Natural killer cell treated with Interleukin-12 subunit alpha and Interleukin-12 subunit beta and Interleukin-15 and Interleukin-18, amount 100 ng/mL, for 72 hours (primary cell): ENCODE data around the gene RNASE12. TPM values are rescaled to one million over a fixed set of nuclear protein-coding genes. Genes with fewer than 3 reads are reported as not detected.
"Not testable (repeated sequence)": the region's sequence is repeated elsewhere in the genome, so short reads cannot be mapped to it uniquely, and the experiment has no call there.

Experiments used
- ATAC-seq, 2 donors: fragments of 150-1000 bp; cut with Tn5 transposase in 1 of 2; sonication (Bioruptor Pico), chemical (Tn5 transposase) in 1 of 2; 2 replicates each; pipeline ENCODE4 v1.10.0; 2021
- DNase-seq: peaks from one replicate; pipeline ENCODE4 v3.0.0; 2022; ENCODE audit warnings: low spot score
- H3K27ac Mint-ChIP-seq, 2 donors: 1 replicate in 1 of 2; 2 replicates in 1 of 2; pipeline ENCODE4 v1.8.0; 2022; ENCODE audit warnings: mixed read lengths in 2 of 2, mild to moderate bottlenecking in 1 of 2, moderate library complexity in 1 of 2
- H3K27me3 Mint-ChIP-seq, 2 donors: 1 replicate in 1 of 2; 2 replicates in 1 of 2; pipeline ENCODE4 v1.8.0; 2022; ENCODE audit warnings: mixed read lengths in 2 of 2
- H3K36me3 Mint-ChIP-seq: one replicate; pipeline ENCODE4 v1.8.0; 2022; ENCODE audit warnings: mixed read lengths
- H3K4me1 Mint-ChIP-seq, 2 donors: 1 replicate in 1 of 2; 2 replicates in 1 of 2; pipeline ENCODE4 v1.8.0; 2022; ENCODE audit warnings: low read depth in 2 of 2, mixed read lengths in 2 of 2, mild to moderate bottlenecking in 1 of 2
- H3K4me3 Mint-ChIP-seq: one replicate; pipeline ENCODE4 v1.8.0; 2022; ENCODE audit warnings: mixed read lengths
- H3K9me3 Mint-ChIP-seq: 2 replicates; pipeline ENCODE4 v1.8.0; 2022; ENCODE audit warnings: mixed read lengths
- total RNA-seq, 2 donors: library from RNA; stranded (reverse); gene quantifications; one replicate each; pipeline ENCODE4 v1.2.3, GENCODE V29; 2022

The RNASE12 gene
- total RNA-seq, 2 donors from 2014 or later = not detected

- no peaks in the 10 kb centered on the region for H3K4me1 Mint-ChIP-seq
- H3K4me3 Mint-ChIP-seq = no peak overlapping the region
- H3K27me3 Mint-ChIP-seq = no peaks in the 10 kb centered on the region
- no peak for ATAC-seq
- no peak overlapping the region for H3K27ac Mint-ChIP-seq
- H3K9me3 Mint-ChIP-seq = no peaks in the 10 kb centered on the region
- DNase-seq = no peak
- H3K36me3 Mint-ChIP-seq = no peaks in the 10 kb centered on the region
These were observed 17.4 kb upstream of the RNASE12 start for GRCh38 chr14:20608383-20609110.

DNA sequence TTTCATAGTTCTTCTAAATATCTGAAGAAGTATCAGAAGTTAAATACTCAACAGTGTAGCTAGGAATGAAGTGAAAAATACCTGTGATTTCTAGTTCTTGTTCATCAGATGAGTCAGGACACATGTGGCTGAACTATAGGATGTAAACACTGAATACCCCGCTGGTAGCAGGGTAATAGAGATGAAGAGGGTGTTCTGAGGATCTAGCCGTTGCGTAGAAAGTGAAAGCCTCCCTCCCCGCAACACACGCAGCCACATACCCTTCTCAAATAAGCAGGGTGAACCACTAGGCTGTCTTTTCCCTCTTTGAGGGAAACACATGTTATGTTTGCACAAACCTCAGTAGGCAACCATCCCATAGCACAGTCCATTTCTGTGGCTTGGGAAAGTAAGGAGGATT lies 16.4 kb upstream of the RNASE12 start:
- no peaks in the 10 kb centered on the region for H3K4me1 Mint-ChIP-seq
- ATAC-seq = no peak
- no peaks in the 10 kb centered on the region for H3K36me3 Mint-ChIP-seq

GRCh38 chr14:20606902-20607242 lies 15.7 kb upstream of the RNASE12 start:
- ATAC-seq = no peak
- Mint-ChIP-seq H3K4me3 (no peak overlapping the region), H3K27ac (no peak overlapping the region), H3K4me1 (no peaks in the 10 kb centered on the region), H3K27me3 (no peaks in the 10 kb centered on the region), H3K9me3 (no peaks in the 10 kb centered on the region), H3K36me3 (no peaks in the 10 kb centered on the region)
- DNase-seq = no peak

More for the DNA sequence above, 16.4 kb upstream of the RNASE12 start:
- Mint-ChIP-seq H3K27ac (no peak overlapping the region), H3K4me3 (peak overlapping the region; percentile 7), H3K9me3 (no peaks in the 10 kb centered on the region), H3K27me3 (no peaks in the 10 kb centered on the region)
- DNase-seq = no peak

DNA sequence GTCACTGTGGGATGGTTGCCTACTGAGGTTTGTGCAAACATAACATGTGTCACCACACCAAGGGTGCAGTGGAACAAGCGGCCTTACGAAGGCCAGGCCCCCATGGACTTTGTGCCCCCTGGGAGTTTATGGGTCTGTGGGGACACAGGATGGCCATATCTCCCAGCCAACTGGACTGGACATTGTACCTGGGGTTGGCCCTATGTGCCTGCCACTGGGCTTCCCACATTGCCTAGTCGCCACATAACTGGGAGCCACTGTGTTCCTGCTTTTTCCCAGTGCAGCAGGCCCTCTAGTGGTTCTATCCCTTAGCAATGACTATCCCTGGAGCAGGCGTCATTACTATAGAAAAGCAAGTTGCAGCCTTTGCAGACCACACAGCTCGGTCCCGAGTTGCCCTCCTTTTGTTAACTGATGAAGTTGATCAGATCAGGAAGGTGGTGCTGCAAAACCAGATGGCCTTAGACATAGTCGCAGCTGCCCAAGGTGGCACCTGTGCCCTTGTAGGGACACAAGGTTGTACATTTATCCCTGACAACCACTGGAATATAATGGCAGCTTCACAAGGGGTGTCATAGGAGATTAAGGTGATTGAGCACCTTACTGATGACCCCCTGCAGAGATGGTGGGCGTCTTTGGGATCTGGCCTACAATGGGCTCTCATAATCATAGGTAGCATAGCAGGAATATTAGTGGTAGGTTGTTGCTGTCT lies 15.2 kb upstream of the RNASE12 start:
- Mint-ChIP-seq H3K4me3 (no peak overlapping the region), H3K27me3 (no peaks in the 10 kb centered on the region), H3K9me3 (no peaks in the 10 kb centered on the region), H3K36me3 (no peaks in the 10 kb centered on the region), H3K4me1 (no peaks in the 10 kb centered on the region), H3K27ac (no peak overlapping the region)
- DNase-seq = no peak
- ATAC-seq = no peak

DNA sequence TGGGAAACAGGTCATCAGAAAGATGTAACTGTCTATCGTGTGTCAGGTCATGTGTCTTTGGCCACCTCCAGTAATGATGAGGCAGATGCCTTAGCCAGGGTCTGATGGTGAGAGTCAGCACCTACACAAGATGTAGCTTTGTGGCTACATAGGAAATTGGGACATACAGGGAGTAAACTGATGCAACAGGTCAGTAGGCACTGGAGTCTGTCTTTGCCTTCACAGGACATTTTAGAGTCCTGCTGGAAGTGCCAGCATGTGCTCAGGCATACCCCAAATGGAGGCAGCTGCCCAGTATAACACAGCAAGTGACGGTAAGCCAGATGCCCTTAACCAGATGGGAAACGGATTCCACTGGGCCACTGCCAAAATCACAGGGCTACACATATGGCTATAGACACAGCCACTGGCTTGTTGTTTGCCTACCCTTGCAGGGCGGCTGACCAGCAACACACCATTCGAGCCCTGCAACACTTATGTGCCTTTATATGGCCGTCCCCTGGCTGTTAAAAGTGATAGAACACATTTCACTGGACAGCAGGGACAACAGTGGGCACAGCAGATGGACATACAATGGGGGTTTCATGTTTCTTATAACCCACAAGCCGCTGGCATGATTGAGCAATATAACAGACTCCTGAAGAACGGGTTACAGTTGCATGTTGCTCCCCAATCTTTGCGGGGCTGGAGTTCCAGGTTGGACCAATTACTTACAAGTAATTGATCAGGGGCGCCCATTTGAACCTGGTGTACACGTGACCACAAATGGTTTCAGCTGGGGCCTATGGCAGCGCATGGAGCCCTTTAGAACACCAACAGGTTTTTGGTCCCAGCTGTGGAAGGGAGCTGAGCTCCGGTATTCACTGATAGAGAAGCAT lies 12.9 kb upstream of the RNASE12 start:
- DNase-seq (no peak), ATAC-seq (no peak)
- H3K36me3 Mint-ChIP-seq = no peaks in the 10 kb centered on the region
- H3K4me3 Mint-ChIP-seq = no peak overlapping the region
- H3K9me3 Mint-ChIP-seq = no peaks in the 10 kb centered on the region
- H3K27me3 Mint-ChIP-seq = no peaks in the 10 kb centered on the region
- H3K27ac Mint-ChIP-seq = no peak overlapping the region
- H3K4me1 Mint-ChIP-seq = no peaks in the 10 kb centered on the region

GRCh38 chr14:20602583-20602982 lies 11.4 kb upstream of the RNASE12 start:
- ATAC-seq (no peak), DNase-seq (no peak)
- Mint-ChIP-seq H3K9me3 (no peaks in the 10 kb centered on the region), H3K4me3 (no peak overlapping the region), H3K27me3 (no peaks in the 10 kb centered on the region), H3K36me3 (no peaks in the 10 kb centered on the region), H3K27ac (no peak overlapping the region), H3K4me1 (no peaks in the 10 kb centered on the region)

DNA sequence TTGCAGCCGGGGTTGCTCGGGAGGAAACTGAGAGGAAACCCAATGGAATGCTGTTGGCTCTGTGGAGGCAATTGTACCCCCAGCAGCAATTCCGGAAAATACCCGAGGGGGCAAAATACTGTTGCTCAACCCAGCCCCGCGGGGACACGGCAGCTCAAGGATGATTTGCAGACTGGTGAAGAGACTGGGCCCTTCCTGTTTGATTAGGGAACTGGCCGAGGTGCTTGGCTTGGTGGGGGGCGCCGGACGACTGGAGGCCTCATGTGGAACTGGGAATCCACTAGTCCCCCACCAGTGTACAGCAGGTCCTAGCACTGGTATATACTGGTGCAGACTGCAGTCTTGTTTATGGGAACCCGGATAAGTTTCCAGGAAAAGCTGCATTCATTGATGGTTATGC lies 10.3 kb upstream of the RNASE12 start:
- no peak for DNase-seq
- Mint-ChIP-seq H3K9me3 (no peaks in the 10 kb centered on the region), H3K36me3 (no peaks in the 10 kb centered on the region), H3K27me3 (no peaks in the 10 kb centered on the region), H3K27ac (no peak overlapping the region), H3K4me1 (no peaks in the 10 kb centered on the region), H3K4me3 (no peak overlapping the region)
- no peak for ATAC-seq

DNA sequence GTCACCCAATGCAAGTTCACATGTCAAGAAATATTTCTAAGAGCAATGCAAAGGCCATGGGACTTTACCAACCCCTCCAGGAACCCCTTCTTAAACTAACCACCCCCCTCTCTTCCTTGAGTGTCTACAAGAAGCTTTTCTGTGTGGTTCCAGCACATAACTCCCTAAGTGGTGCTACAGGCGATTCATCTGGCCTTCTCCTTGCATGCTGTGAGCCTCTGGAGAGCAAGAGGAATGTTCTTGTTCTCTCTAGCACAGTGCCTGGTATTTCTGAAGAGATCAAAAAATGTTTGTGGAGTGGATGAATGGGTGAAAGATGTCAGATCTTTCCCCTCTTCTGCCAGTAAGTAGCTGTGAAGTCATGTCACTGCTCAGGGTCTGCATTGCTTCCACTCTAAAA lies 5.9 kb upstream of the RNASE12 start:
- no peaks in the 10 kb centered on the region for H3K9me3 Mint-ChIP-seq
- H3K4me3 Mint-ChIP-seq = no peak overlapping the region
- no peak for DNase-seq
- H3K27me3 Mint-ChIP-seq = peaks cover 0 to 9% of the 10 kb centered on the region in 2 donors
- no peak overlapping the region for H3K27ac Mint-ChIP-seq
- ATAC-seq = no peak
- no peaks in the 10 kb centered on the region for H3K36me3 Mint-ChIP-seq
- no peaks in the 10 kb centered on the region for H3K4me1 Mint-ChIP-seq

- H3K4me1 Mint-ChIP-seq, H3K9me3 Mint-ChIP-seq, ATAC-seq, H3K4me3 Mint-ChIP-seq, H3K27ac Mint-ChIP-seq, DNase-seq, H3K36me3 Mint-ChIP-seq: not testable (repeated sequence)
- peaks cover 14 to 15% of the 10 kb centered on the region in 2 donors for H3K27me3 Mint-ChIP-seq
These were observed 4.5 kb upstream of the RNASE12 start for GRCh38 chr14:20595726-20596125.

GRCh38 chr14:20592574-20592973 lies 1.4 kb upstream of the RNASE12 start:
- no peak overlapping the region for H3K4me3 Mint-ChIP-seq
- H3K27me3 Mint-ChIP-seq = peaks cover 16 to 20% of the 10 kb centered on the region in 2 donors
- H3K4me1 Mint-ChIP-seq = no peaks in the 10 kb centered on the region
- H3K9me3 Mint-ChIP-seq = no peaks in the 10 kb centered on the region
- no peaks in the 10 kb centered on the region for H3K36me3 Mint-ChIP-seq
- ATAC-seq = no peak
- no peak for DNase-seq
- H3K27ac Mint-ChIP-seq = no peak overlapping the region

DNA sequence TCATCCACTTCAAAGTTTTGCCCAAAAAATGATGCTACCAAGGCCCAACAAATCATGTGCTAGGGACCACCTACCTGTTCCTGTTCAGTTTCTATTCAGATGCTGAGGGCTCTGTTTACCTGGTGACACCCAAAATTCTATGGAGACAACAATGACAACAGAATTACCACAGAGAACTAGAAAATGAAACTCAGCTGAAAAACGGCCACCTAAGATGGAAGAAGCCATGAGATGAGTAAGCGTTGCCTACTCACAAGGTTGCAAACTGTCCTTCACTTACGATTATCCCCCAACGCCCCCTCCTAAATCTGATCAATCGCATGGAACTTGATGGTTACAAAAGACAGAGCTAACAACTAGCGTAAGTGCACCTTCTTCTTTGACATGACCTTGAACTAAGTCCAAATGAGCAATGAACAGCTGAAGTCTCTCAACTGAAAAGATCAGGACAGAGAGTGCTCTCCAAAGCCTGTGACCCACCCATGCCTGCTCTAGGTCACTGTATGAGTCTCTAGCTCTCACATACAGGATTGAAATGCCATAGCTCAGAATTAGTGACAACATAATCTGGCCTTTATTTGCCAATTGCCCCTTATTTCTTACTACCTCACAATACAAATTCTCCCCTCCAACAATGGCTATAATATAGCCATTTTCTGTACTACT lies 3.6 kb downstream of the RNASE12 start, which contains the start of gene RNASE11:
Gene RNASE11, minus strand, starts transcription at position 513 of the 666 bp plus-strand sequence.
- Mint-ChIP-seq H3K4me3 (no peak within 1 kb of the TSS), H3K36me3 (no peaks in the 10 kb centered on the region), H3K4me1 (no peaks in the 10 kb centered on the region), H3K9me3 (no peaks in the 10 kb centered on the region), H3K27me3 (peaks cover 26 to 46% of the 10 kb centered on the region in 2 donors), H3K27ac (no peak within 1 kb of the TSS)
- DNase-seq (no peak), ATAC-seq (peak in 1 of 2 donors; percentile 51)

DNA sequence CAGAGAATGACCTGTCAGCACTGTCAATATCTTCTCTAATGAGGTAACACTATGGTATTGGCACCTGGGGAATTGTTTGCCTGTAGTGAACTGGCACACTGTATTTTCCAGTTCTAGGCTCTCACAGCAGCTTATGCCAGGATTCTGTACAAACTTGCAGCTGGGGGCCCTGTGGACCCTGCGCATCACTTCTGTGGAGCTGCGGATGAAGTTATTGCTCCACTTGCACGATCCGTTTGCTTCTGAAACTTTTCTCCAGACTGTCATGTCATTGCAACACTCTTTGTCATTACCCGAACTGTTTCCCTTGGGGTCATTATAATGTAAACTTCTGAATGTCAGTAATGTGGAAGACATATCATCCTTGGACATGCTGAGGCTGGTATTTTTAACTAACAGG lies 7.3 kb downstream of the RNASE12 start:
- DNase-seq (no peak), ATAC-seq (no peak)
- Mint-ChIP-seq H3K4me1 (no peaks in the 10 kb centered on the region), H3K36me3 (no peaks in the 10 kb centered on the region), H3K27ac (no peak overlapping the region), H3K4me3 (no peak overlapping the region), H3K27me3 (peaks cover 17 to 33% of the 10 kb centered on the region in 2 donors), H3K9me3 (no peaks in the 10 kb centered on the region)

GRCh38 chr14:20583142-20583541 lies 8.0 kb downstream of the RNASE12 start:
- Mint-ChIP-seq H3K9me3 (no peaks in the 10 kb centered on the region), H3K27ac (no peak overlapping the region), H3K36me3 (no peaks in the 10 kb centered on the region), H3K27me3 (peaks cover 17 to 33% of the 10 kb centered on the region in 2 donors), H3K4me3 (no peak overlapping the region), H3K4me1 (no peaks in the 10 kb centered on the region)
- no peak for ATAC-seq
- no peak for DNase-seq
